Measurements from ENCODE around the gene IGFLR1. TPM values are rescaled to one million over a fixed set of nuclear protein-coding genes. Genes with fewer than 3 reads are reported as not detected.
A peak's percentile ranks its signal among the peaks of the same experiment; 100 is the strongest.
"Not testable (repeated sequence)": the region's sequence is repeated elsewhere in the genome, so short reads cannot be mapped to it uniquely, and the experiment has no call there.

Gene IGFLR1
- total RNA-seq, 1 donor, result 18.9 TPM

DNA sequence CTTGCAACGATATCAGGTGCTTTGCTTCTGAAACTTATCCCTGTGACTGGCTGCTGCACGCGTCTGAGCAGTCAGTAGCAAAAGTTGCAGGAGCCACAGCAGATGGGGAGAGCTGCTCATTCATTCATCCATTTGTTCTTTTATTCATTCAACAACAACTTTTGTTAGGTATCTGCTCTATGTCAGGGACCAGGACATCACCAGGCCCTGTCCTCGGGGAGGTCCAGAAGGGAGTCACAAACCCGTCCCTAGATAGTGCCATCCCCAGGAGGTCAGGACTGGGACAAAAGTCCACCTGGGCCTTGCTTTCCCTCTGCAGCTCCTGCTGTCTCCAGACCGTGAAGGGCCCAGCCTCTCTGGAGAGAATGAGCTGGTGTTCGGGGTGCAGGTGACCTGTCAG, 35.7 kb upstream of the IGFLR1 start:
- DNase-seq (ENCODE audit: low read depth in 2 of 3, low spot score in 2 of 3), result no peak

DNA sequence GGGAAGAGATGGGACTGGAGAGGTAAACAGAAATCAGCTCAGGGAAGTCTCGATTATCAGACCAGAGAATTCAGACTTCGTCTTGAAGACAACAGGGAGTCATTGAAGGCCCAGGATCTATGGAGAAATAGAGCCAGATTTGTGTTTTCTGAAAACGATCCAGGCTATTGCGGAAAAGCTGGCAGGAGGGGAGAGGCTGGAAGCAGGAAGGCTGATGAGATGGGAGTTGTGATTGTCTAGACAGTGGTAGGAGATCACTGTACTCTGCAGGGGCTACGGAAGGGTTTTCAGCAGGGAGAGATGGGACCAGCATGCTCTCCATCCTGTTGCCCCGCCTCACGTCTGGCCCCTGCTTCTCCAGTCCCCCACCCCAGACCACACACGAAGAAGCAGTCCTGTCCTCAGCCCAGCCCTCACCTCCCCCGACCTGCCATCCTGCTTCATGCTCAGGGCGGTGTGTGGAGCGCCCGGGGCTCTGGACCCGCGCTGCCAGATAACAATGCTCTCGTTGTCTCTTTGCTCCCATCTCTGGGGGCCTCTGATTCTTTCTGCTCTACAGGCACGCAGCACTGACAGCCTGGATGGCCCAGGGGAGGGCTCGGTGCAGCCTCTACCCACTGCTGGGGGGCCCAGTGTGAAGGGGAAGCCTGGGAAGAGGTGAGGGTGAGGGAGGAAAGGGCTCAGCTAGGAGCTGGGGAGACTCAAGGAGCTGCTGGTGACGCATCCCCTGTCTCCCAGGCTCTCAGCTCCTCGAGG, 35.0 kb upstream of the IGFLR1 start:
- DNase-seq (ENCODE audit: low read depth in 2 of 3, low spot score in 2 of 3), result no peak

DNA sequence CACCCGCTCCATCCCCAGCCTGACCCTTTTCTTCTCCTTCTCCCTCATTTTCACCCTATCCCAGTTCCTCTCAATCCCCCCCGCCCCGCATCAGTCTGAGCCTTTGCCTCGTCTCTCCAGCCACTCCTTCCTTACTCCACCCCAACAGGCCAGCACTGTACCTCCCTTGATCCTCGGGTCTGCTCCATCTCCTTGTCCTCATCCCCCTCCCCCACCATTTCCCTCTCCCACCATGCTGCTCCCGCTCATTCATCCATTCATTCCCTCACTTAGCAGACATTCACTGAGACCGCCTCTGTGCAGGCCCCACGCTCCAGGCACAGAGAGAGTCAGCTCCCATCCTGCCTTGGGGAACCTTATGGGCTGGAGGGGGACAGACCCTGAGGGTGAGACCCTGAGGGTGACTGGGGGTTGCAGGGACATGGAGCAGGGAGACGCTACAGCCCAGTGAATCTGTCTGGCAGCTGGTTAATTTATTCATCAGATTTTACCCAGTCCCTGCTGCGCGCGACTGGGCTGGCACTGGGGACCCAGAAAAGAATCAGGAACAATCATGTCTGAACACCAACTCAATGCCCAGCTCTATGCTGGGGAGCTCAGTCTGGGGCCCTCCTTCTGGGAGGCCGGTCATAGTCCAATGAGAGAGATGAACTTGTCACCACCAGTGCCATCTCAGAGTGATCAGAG, 34.0 kb upstream of the IGFLR1 start:
- DNase-seq (ENCODE audit: low read depth in 2 of 3, low spot score in 2 of 3), result no peak

DNA sequence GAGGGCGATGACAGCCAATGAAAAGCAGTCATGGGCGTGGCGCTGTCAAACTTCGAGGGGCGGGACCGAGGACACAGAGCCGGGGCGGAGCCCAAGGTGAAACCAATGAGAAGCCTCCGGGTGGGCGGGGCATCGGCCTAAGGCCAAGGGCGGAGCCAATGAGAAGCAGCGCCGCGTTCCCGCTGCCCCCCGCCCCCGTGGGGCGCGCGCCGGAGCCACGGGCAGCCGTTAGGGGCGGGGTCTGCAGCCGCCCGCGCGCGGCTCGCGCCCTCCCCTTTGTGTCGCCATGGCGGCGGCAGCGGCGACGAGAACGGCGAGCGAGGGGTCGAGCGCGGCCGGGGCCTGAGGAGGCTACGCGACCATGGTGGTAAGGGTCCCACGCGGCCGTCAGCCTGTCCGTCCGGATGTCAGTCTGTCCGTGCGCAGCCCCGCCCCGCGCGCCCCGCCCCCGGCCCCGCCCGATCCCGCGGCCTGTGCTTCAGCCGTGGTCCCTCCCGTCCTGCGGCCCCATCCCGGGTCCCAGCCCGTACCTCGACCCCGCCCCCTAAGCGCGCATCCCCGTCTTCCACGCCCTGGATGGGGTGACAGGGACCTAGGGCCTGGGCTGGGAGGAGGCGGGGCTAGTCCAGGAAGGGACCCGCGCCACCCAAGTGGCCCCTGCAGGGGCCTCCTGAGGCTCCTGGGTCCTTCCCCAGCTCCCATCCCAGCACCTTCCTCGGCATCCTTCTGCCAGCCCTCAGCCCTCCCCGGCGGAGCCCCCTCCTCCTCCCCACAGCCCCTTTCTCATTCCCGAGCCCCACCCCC, 33.2 kb upstream of the IGFLR1 start, which contains the start of gene ARHGAP33:
TSS of gene ARHGAP33 (plus strand) at position 267 of the 804 bp plus-strand sequence. CDS start at position 362, 95 bp downstream.
- peak; percentile 95 to 99 (median 99) for DNase-seq (ENCODE audit: low read depth in 2 of 3, low spot score in 2 of 3)

DNA sequence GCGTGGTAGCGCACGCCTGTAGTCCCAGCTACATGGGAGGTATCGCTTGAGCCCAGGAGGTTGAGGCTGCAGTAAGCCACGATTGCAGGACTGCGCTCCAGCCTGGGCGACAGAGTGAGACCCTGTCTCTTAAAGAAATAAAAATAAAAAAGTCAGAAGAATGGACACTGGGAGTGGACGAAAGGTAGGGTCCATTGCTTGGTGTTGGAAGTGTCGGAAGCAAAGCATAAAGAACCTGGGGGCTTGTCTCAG, 32.7 kb upstream of the IGFLR1 start:
- no peak for DNase-seq (ENCODE audit: low read depth in 2 of 3, low spot score in 2 of 3)

DNA sequence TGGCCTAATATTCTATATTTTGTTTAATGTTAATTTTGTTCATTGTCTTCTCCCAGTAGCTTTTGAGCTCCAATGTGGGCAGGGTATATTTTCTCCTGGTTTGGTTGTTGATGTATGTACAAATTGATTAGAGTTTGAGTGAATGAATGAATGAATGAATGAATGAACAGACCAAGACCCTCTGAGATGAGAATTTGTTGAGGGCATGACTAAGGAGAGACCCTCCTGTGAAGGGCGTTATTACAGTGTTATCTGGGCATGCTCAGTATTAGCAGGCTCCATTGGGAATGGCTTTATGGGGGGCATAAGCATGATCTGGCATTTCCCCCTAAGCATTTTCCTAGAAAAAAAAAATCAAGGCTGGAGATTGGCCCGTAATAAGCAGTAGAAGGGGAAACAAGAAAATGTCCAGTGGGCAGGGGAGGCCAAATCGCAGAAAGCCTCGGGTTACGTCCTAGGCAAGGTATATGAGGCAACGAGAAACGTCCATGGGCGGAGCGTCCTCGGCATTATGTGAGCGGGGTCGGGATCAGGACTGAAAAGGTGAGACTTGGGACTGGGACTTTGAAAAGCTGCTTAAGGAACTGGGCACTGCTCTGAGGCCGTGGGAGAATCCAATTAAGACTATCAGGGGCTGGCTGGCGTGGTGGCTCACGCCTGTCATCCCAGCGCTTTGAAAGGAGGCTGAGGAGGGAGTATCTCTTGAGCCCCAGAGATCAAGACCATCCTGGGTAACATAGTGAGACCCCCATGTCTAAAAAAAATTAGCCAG, 32.2 kb upstream of the IGFLR1 start:
- DNase-seq (ENCODE audit: low read depth in 2 of 3, low spot score in 2 of 3), result no peak

DNA sequence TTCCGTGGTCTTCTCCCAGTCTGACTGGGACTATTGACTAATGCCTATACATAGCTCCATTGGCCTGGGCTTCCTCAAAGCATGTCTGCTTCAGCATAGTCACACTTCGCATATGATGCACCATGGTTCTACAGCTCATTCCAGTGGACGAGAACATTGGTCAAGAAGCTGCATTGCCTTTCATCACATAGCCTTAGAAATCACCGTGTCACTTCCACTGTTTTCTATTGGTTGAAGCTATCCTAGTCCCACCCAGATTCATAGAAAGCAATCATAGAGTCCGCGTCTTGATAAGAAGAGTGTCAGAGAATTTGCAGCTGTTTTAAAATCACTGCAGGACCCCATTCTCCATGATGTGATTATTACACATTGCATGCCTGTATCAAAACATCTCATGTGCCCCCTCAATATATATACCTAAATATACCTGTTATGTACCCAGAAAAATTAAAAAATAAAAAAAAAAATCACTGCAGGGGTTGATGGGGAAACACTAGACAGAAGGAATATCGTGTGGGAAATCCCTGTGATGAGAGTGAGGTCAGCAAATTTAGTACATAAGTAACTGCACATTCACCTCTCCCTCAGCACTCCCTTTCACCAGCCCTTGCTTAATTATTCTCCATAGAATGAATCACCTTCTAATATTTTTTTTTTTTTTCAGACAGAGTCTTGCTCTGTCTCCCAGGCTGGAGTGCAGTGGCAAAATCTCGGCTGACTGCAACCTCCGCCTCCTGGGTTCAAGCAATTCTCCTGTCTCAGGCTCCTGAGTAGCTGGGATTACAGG, 31.0 kb upstream of the IGFLR1 start:
- DNase-seq (ENCODE audit: low read depth in 2 of 3, low spot score in 2 of 3), result no peak

DNA sequence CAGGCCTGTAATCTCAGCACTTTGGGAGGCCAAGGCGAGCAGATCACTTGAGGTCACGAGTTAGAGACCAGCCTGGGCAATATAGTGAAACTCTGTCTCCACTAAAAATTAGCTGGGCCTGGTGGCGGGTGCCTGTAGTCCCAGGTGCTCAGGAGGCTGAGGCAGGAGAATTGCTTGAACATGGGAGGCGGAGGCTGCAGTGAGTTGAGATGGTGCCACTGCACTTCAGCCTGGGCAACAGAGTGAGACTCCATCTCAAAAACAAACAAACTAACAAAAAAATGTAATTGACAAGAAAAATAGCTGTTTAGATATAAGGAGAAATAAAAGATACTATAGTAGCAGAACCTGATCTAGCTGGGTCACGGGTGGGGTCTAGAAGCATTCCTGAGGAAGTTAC, 30.1 kb upstream of the IGFLR1 start:
- not testable (repeated sequence) for DNase-seq (ENCODE audit: low read depth in 2 of 3, low spot score in 2 of 3)

DNA sequence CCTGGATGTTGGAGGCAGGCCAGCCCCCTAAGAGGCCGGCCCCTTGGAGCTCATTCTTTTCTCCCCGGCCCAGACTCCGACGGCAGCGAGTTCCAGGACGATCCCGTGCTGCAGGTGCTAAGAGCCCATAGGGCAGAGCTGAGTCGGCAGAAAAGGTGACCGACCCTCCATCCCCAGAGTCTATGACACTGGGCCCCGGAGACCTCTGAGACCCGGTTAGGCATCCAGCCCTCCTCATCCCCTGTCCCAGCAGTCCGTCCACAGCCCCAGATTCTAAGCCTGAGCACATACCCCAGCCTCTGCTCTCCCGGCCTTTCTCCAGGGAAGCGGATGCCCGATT, 25.8 kb upstream of the IGFLR1 start:
- DNase-seq (ENCODE audit: low read depth in 2 of 3, low spot score in 2 of 3), result no peak

DNA sequence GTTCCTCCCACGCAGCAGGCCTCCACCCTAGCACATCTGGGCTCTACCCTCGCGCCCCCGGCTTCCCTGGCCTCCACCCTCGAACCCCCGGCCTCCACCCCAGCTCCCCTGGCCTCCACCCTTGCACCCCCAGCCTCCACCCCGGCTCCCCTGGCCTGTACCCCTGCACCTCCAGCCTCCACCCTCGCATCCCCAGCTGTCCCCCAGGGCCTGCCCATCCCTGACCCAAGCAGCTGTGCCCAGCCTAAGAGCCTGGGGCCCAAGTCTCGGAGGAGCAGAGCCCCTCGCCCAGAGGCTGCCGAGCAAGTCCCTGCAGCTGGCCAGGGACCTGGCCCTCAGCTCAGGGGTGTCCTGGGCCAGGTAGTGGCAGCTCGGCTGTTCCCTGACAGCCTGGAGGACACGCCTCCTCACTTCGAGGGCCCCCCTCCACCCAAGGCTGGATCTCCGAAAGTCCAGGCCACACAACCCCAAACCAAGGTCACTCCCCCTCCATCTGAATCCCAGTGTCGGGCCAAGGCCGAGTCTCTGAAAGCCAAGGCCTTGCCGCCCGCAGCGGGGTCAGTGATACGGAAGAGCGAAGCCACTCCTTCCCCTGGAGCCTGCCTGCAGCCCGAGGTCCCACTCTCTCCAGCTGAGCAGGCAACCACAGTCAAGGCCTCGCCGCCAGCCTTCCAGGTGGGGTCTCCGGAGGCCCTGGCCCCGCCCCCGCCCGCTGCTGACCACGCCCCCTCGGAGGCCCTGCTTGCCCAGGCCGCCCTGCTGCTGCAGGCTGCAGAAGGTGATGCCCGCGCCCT, 25.2 kb upstream of the IGFLR1 start:
- DNase-seq (ENCODE audit: low read depth in 2 of 3, low spot score in 2 of 3), result no peak

DNA sequence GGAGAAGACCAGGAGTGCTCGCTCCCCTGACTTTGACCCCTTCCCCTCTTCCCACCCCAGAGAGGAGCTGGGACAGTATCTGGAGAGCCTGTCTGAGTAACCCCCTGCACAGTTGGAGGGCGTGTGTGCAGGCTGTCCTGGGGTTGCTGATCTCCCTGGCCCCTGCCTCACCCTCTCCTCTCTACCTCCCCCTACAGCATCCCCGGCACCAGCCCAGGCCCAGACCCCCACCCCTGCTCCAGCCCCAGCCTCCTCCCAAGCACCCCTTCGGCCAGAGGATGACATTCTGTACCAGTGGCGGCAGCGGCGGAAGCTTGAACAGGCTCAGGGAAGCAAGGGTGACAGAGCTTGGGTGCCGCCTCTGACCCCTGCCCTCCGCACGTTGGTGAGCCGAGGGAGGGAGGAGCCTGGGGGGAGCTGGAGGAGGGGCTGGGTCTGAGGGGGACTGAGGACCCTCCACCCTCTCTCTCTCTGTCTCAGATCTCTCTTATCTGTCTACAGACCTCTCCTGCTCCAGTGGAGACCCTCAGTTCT, 24.4 kb upstream of the IGFLR1 start:
- no peak for DNase-seq (ENCODE audit: low read depth in 2 of 3, low spot score in 2 of 3)

DNA sequence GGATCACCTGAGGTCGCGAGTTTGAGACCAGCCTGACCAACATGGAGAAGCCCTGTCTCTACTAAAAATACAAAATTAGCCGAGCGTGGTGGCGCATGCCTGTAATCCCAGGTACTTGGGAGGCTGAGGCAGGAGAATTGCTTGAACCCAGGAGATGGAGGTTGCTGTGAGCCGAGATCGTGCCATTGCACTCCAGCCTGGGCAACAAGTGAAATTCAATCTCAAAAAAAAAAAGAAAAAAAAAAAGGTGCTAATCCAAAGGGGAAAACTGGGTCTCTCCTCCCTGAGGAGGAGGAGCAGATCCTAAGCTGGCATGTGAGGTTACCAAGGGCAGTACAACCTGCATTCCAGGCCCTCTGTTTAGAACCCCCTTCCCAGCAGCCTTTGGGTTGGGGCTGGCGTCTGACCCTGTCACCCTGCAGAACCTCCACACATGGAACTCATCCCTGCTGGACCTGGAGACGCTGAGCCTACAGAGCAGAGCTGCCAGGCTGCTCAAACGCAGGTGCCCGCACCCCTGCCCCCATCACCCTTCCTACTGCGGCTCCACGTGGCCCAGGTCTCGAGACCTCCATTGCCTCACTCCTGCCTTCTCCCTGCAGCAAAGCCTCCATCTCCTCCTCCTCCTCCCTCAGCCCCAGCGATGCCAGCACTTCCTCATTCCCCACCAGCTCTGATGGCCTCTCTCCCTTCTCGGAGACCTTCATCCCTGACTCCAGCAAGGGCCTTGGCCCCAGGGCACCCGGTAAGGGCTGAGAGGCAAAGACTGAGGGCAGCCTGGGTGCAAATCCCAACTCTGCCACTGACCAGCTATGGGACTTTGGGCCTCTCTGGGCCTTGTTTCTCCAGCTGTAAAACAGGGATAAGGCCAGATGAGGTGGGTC, 22.4 kb upstream of the IGFLR1 start:
- no peak for DNase-seq (ENCODE audit: low read depth in 2 of 3, low spot score in 2 of 3)

DNA sequence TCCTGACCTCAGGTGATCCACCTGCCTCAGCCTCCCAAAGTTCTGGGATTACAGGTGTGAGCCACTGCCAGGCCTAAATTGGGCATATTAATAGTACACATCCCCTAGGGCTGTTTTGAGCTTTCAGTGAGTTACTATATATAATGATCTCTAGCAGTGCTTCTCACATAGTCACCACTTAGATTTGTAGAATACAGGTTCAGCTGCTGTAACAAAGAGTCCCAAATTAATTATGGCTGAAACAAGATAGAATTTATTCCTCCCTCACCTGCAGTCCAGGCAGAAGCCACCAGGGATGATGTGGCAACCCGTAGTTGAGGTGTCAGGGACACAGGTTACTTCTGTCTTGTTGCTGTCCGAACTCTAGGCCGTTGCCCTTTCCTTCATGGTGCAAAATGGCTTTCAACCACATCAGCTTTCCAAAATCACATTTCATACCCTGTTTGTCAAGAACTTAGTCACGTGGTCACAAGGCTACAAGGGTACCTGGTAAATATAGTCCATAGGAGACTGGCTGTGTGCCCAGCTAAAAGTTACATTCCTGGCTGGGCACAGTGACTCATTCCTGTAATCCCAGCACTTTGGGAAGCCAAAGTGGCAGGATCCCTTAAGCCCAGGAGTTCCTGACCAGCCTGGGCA, 18.6 kb upstream of the IGFLR1 start:
- DNase-seq (ENCODE audit: low read depth in 2 of 3, low spot score in 2 of 3), result no peak

DNA sequence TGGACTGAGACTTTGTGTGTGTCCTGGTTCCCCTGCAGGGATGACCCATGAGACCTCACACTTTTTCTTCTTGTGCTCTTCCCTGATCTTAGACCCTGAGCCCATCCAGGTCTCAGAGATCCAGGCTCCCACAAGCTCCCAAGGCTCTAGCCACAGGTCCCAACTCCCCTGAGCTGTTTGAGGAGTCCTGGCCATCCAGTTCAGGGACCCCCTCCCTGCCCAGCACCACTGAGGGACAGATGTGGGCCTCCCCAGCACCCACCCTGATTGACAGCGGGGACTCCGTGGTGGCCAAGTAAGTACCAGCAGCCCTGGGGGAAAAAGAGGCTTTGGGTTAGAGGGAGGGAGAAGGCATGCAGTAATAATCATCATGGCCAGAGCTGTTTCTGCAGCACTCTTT, 17.4 kb upstream of the IGFLR1 start:
- DNase-seq (ENCODE audit: low read depth in 2 of 3, low spot score in 2 of 3), result no peak

DNA sequence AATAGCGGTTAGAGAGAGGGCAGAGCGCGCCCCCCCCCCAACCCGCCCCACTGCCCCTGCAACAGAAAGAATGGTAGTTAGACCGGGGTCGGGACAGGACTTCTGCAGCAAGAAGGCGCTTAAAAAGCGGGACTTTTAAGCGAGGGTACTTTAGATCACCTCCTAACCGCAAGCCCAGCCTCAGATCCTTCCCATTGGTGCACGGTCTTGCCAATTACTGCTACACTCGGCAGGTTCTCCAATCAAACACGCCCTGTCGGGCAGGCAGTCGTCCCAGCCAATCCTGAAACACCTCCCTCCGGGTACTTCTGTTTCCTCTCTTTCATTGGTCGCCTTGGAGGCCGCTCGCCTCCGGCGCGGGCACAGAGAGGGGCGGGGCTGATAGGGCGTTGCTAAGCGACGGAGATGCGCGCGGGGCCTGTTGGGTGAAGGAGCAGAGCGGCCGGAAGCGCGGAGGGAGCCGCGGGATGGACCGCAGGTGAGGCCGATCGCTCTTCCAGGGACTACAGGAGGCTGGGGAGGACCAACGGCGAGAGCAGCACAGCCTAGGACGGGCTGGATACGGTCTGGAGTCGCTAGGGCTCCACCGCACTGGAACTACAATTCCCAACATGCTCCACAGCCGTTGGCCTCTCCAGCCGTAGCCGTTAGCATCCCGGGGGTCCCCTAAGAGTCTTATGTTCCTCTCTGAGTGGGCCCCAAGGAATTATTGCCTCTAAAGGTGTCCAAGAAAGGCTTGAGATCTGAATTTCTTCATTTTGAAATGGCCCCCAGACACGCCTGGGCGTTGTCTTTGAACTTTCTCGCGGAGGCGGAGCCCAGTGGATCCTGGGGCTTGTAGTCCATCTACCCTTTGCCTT, 15.7 kb upstream of the IGFLR1 start, which contains the start of gene PROSER3:
TSS of gene PROSER3 (plus strand) at position 428 of the 860 bp plus-strand sequence. CDS start at position 468, 40 bp downstream.
- peak; percentile 85 to 99 (median 98) for DNase-seq (ENCODE audit: low read depth in 2 of 3, low spot score in 2 of 3)

DNA sequence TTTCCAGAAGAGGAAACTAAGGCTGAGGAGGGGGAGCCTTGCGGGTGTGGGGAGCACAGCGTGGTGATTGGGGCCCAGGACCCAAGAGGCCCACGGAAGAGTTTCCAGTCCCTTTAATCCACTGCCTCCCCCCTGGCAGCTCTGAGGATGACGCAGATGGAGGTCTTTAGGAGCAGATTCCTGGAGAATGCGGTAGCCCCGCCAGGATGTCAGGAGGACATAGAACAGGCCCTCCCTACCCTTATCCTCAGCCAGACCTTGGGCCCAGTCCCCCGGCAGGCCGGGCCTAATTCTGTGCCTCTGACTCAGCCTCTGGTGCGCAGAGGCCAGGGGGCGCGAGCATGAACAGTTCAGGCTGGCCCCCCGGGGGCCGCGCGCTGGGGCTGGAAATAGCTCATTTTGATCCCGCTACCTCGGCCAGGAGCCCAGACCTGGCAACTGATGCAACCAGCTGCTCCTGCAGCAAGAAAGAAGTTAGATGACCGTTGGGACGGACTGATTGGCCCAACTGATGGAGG, 15.0 kb upstream of the IGFLR1 start:
- peak in 2 of 3 donors; percentile 18 to 35 for DNase-seq (ENCODE audit: low read depth in 2 of 3, low spot score in 2 of 3)
